HepG2 (cell line): Measurements from ENCODE around the gene CTLA4. TPM values are rescaled to one million over a fixed set of nuclear protein-coding genes. Genes with fewer than 3 reads are reported as not detected.
A peak's percentile ranks its signal among the peaks of the same experiment; 100 is the strongest.

Experiments
- CCDC6 ChIP-seq: sonication (generic); formaldehyde crosslinking; IDR thresholded peaks from 2 replicates; pipeline ENCODE4 v1.8.1; 2022; ENCODE audit warnings: mild to moderate bottlenecking, missing genetic modification reagents, moderate library complexity
- HMG20A ChIP-seq: IDR thresholded peaks from 2 replicates; pipeline ENCODE4 v1.6.1; 2016; ENCODE audit warnings: borderline replicate concordance
- HNRNPH1 ChIP-seq: fragments of 200-400 bp; formaldehyde crosslinking; optimal IDR thresholded peaks from 2 replicates; pipeline ENCODE3; 2017; ENCODE audit warnings: mild to moderate bottlenecking, low read depth, low read length
- KDM6A ChIP-seq: IDR thresholded peaks from 2 replicates; pipeline ENCODE4 v1.6.1; 2016; ENCODE audit warnings: low read depth
- PAWR ChIP-seq: sonication (generic); formaldehyde crosslinking; IDR thresholded peaks from 2 replicates; pipeline ENCODE4 v1.4.0; 2020; ENCODE audit warnings: missing genetic modification reagents, mild to moderate bottlenecking, borderline replicate concordance
- PPARG ChIP-seq: conservative IDR thresholded peaks from 2 replicates; pipeline ENCODE4 v1.6.1; 2016; ENCODE audit warnings: missing biosample characterization, missing genetic modification reagents
- THAP11 ChIP-seq: IDR thresholded peaks from 2 replicates; pipeline ENCODE4 v1.6.1; 2016; ENCODE audit warnings: missing biosample characterization, missing genetic modification reagents
- ZBTB3 ChIP-seq: sonication (generic); formaldehyde crosslinking; IDR thresholded peaks from 2 replicates; pipeline ENCODE4 v1.4.0; 2020; ENCODE audit warnings: low read depth, mild to moderate bottlenecking, moderate library complexity, missing genetic modification reagents, borderline replicate concordance
- ZFY ChIP-seq: sonication (generic); formaldehyde crosslinking; IDR thresholded peaks from 2 replicates; pipeline ENCODE4 v1.4.0; 2020; ENCODE audit warnings: missing genetic modification reagents
- ZMYM4 ChIP-seq: sonication (generic); formaldehyde crosslinking; IDR thresholded peaks from 2 replicates; pipeline ENCODE4 v1.8.1; 2023; ENCODE audit warnings: mild to moderate bottlenecking, missing genetic modification reagents
- ZNF160 ChIP-seq: sonication (generic); formaldehyde crosslinking; IDR thresholded peaks from 2 replicates; pipeline ENCODE4 v1.8.0; 2022; ENCODE audit warnings: mild to moderate bottlenecking, inconsistent platforms, missing genetic modification reagents
- ZNF232 ChIP-seq: sonication (generic); formaldehyde crosslinking; IDR thresholded peaks from 2 replicates; pipeline ENCODE4 v1.4.0; 2020; ENCODE audit warnings: missing genetic modification reagents, borderline replicate concordance
- ZNF382 ChIP-seq: sonication (generic); formaldehyde crosslinking; IDR thresholded peaks from 2 replicates; pipeline ENCODE4 v1.5.0; 2020; ENCODE audit warnings: missing genetic modification reagents, mild to moderate bottlenecking, borderline replicate concordance
- ZNF44 ChIP-seq: sonication (generic); formaldehyde crosslinking; IDR thresholded peaks from 2 replicates; pipeline ENCODE4 v1.5.1; 2020; ENCODE audit warnings: mild to moderate bottlenecking, missing genetic modification reagents
- ZNF781 ChIP-seq: sonication (generic); formaldehyde crosslinking; IDR thresholded peaks from 2 replicates; pipeline ENCODE4 v1.5.1; 2020; ENCODE audit warnings: borderline replicate concordance, mild to moderate bottlenecking, missing genetic modification reagents; ENCODE audit errors: not compliant biosample characterization
- ZNF83 ChIP-seq: sonication (generic); formaldehyde crosslinking; IDR thresholded peaks from 2 replicates; pipeline ENCODE4 v1.4.0; 2020; ENCODE audit warnings: missing genetic modification reagents, mild to moderate bottlenecking, borderline replicate concordance
- ZSCAN30 ChIP-seq: sonication (generic); formaldehyde crosslinking; IDR thresholded peaks from 2 replicates; pipeline ENCODE4 v1.5.0; 2020; ENCODE audit warnings: mild to moderate bottlenecking, missing genetic modification reagents
- polyA plus RNA-seq, 8 experiments: library from polyadenylated mRNA; depleted of rRNA in 3 of 8; stranded (reverse) in 7 of 8; unstranded in 1 of 8; fragments of >200 nt; fragmentation: Illumina TruSeq in 4 of 8; extraction: Trizol in 4 of 8; gene quantifications; 2 replicates each; pipeline versions ENCODE4 v1.2.1 to v1.2.3, GENCODE V29; 2011 to 2016; ENCODE audit warnings: low read depth in 4 of 8, missing spikeins in 1 of 8, mixed read lengths in 1 of 8; ENCODE audit not compliant: insufficient read depth in 1 of 8
- total RNA-seq, 5 experiments: library from RNA; depleted of rRNA; stranded (reverse); fragments of >200 nt; fragmentation: Illumina TruSeq; extraction: Trizol; gene quantifications; 2 replicates each; pipeline ENCODE4 v1.2.3, GENCODE V29; 2016; ENCODE audit warnings: low read depth in 1 of 5
- TF ChIP-seq, protein P1 (sequence below): sonication (generic); formaldehyde crosslinking; IDR thresholded peaks from 2 replicates; pipeline ENCODE4 v1.5.1; 2020; ENCODE audit warnings: missing genetic modification reagents, mild to moderate bottlenecking, borderline replicate concordance
- TF ChIP-seq, protein P2 (sequence below): sonication (generic); formaldehyde crosslinking; IDR thresholded peaks from 2 replicates; pipeline ENCODE4 v1.8.0; 2022; ENCODE audit warnings: missing genetic modification reagents, mild to moderate bottlenecking, borderline replicate concordance
- TF ChIP-seq, protein P3 (sequence below): sonication (generic); formaldehyde crosslinking; IDR thresholded peaks from 2 replicates; pipeline ENCODE4 v1.5.1; 2020; ENCODE audit warnings: mild to moderate bottlenecking, missing genetic modification reagents, moderate library complexity
- TF ChIP-seq, protein P4 (sequence below): sonication (generic); formaldehyde crosslinking; IDR thresholded peaks from 2 replicates; pipeline ENCODE4 v1.9.0; 2021; ENCODE audit warnings: missing genetic modification reagents, borderline replicate concordance

The CTLA4 gene
- total and polyA plus RNA-seq, 2 of the 13 experiments (the other 11 are each of a cell fraction or from before 2014, with no cell fraction given) = 0.16 TPM; not detected in 1

DNA sequence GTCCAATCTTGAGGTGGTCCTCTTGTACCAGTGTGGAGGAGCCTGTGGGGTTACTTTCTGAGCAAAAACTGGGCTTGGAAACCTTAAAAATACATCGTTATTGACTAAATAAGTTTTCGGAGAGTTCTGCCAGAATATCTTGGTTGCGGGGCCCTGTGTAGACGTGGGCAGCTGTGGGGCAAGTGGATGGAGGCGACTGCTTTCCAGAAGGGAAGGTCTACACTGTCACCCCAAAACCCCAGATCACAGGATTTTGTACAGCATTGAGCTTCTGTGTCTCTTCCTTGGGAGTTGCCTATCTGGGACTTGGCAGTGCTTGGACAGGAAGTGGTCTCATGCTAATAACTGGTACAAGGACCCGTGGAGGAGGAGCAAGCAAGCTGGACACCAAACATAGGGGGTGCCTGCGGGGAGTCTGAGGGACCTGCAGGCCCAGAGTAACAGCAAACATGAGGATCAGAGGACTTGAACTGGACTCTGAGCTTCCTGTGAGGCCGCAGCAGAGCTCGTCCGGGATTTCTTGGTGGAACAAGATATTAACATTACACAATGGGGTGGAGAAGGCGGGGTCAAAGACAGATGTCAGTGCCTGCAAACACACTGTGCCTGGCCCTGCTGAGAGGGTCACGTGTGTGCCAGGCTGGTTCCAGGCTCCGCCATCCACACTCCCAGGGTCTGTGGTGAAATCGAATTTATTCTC, 48.0 kb upstream of the CTLA4 start (continued):
- peak; percentile 83; the same call in 1 of the 2 replicates for TF ChIP-seq ZBTB3 (CRISPR knock-in tag)
- TF ChIP-seq HNRNPH1 = peak; percentile 45
- peak; percentile 99 for TF ChIP-seq ZMYM4
- TF ChIP-seq KDM6A (CRISPR knock-in tag) = peak; percentile 98
- no peak for TF ChIP-seq ZSCAN30 (CRISPR knock-in tag)
- peak; percentile 95 for TF ChIP-seq ZNF781
- TF ChIP-seq ZFY = peak; percentile 64
- TF ChIP-seq ZNF44 (CRISPR knock-in tag) = no peak
- peak; percentile 92 for TF ChIP-seq HMG20A (CRISPR knock-in tag)
- TF ChIP-seq, protein P1, sequence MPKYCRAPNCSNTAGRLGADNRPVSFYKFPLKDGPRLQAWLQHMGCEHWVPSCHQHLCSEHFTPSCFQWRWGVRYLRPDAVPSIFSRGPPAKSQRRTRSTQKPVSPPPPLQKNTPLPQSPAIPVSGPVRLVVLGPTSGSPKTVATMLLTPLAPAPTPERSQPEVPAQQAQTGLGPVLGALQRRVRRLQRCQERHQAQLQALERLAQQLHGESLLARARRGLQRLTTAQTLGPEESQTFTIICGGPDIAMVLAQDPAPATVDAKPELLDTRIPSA (CRISPR knock-in tag) = no peak
- peak; percentile 73; the same call in 1 of the 2 replicates for TF ChIP-seq ZNF232 (CRISPR knock-in tag)
- TF ChIP-seq, protein P2, sequence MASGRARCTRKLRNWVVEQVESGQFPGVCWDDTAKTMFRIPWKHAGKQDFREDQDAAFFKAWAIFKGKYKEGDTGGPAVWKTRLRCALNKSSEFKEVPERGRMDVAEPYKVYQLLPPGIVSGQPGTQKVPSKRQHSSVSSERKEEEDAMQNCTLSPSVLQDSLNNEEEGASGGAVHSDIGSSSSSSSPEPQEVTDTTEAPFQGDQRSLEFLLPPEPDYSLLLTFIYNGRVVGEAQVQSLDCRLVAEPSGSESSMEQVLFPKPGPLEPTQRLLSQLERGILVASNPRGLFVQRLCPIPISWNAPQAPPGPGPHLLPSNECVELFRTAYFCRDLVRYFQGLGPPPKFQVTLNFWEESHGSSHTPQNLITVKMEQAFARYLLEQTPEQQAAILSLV (CRISPR knock-in tag) = 0 out of 2 replicates have a peak, but pooled peaks have one; percentile 47
- TF ChIP-seq PAWR (CRISPR knock-in tag) = no peak
- 0 out of 2 replicates have a peak, but pooled peaks have one; percentile 56 for TF ChIP-seq ZNF83 (CRISPR knock-in tag)
- no peak for TF ChIP-seq ZNF382
- TF ChIP-seq, protein P3, sequence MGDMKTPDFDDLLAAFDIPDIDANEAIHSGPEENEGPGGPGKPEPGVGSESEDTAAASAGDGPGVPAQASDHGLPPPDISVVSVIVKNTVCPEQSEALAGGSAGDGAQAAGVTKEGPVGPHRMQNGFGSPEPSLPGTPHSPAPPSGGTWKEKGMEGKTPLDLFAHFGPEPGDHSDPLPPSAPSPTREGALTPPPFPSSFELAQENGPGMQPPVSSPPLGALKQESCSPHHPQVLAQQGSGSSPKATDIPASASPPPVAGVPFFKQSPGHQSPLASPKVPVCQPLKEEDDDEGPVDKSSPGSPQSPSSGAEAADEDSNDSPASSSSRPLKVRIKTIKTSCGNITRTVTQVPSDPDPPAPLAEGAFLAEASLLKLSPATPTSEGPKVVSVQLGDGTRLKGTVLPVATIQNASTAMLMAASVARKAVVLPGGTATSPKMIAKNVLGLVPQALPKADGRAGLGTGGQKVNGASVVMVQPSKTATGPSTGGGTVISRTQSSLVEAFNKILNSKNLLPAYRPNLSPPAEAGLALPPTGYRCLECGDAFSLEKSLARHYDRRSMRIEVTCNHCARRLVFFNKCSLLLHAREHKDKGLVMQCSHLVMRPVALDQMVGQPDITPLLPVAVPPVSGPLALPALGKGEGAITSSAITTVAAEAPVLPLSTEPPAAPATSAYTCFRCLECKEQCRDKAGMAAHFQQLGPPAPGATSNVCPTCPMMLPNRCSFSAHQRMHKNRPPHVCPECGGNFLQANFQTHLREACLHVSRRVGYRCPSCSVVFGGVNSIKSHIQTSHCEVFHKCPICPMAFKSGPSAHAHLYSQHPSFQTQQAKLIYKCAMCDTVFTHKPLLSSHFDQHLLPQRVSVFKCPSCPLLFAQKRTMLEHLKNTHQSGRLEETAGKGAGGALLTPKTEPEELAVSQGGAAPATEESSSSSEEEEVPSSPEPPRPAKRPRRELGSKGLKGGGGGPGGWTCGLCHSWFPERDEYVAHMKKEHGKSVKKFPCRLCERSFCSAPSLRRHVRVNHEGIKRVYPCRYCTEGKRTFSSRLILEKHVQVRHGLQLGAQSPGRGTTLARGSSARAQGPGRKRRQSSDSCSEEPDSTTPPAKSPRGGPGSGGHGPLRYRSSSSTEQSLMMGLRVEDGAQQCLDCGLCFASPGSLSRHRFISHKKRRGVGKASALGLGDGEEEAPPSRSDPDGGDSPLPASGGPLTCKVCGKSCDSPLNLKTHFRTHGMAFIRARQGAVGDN (CRISPR knock-in tag) = peak; percentile 92
- TF ChIP-seq ZNF160 = peak; percentile 62; the same call in 1 of the 2 replicates
- peak; percentile 74 for TF ChIP-seq PPARG (CRISPR knock-in tag)
- TF ChIP-seq CCDC6 = no peak; the same call in 1 of the 2 replicates
- TF ChIP-seq THAP11 (CRISPR knock-in tag) = peak; percentile 83
- TF ChIP-seq, protein P4, sequence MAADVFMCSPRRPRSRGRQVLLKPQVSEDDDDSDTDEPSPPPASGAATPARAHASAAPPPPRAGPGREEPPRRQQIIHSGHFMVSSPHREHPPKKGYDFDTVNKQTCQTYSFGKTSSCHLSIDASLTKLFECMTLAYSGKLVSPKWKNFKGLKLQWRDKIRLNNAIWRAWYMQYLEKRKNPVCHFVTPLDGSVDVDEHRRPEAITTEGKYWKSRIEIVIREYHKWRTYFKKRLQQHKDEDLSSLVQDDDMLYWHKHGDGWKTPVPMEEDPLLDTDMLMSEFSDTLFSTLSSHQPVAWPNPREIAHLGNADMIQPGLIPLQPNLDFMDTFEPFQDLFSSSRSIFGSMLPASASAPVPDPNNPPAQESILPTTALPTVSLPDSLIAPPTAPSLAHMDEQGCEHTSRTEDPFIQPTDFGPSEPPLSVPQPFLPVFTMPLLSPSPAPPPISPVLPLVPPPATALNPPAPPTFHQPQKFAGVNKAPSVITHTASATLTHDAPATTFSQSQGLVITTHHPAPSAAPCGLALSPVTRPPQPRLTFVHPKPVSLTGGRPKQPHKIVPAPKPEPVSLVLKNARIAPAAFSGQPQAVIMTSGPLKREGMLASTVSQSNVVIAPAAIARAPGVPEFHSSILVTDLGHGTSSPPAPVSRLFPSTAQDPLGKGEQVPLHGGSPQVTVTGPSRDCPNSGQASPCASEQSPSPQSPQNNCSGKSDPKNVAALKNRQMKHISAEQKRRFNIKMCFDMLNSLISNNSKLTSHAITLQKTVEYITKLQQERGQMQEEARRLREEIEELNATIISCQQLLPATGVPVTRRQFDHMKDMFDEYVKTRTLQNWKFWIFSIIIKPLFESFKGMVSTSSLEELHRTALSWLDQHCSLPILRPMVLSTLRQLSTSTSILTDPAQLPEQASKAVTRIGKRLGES (CRISPR knock-in tag) = no peak
